ENCODE measurements around the gene ZNF814.

- TF ChIP-seq MYC (IDR thresholded peaks at IDR 0.05; ENCODE audit: low read depth, low read length) (no peak), CTCF (IDR thresholded peaks at IDR 0.05; ENCODE audit: low read depth, low read length) (no peak), MAX (IDR thresholded peaks at IDR 0.05; ENCODE audit: low read depth, low read length) (no peak)
Observed at GRCh38 chr19:57813919-57814504, 74.8 kb downstream of the ZNF814 start.
